Mesenteric fat pad (tissue), 1 donor: ENCODE measurements around the gene DUSP18. TPM values are rescaled to one million over a fixed set of nuclear protein-coding genes. Genes with fewer than 3 reads are reported as not detected.
"Not testable (repeated sequence)": the region's sequence is repeated elsewhere in the genome, so short reads cannot be mapped to it uniquely, and the experiment has no call there.

ENCODE experiments used
- DNase-seq: peaks from one replicate; pipeline ENCODE4 v3.0.0-alpha.2; 2020; ENCODE audit warnings: low spot score
- total RNA-seq: library from RNA; stranded (reverse); fragmentation: NEBNext Ultra II Directional; extraction: Animal tissue kit (Norgen Biotek cat#: 25700); gene quantifications from one replicate; pipeline ENCODE4 v1.2.1, GENCODE V29; 2021
- donor health status: DM: yes; HTN: yes; CAD: no.

The DUSP18 gene
- total RNA-seq, 1 donor from 2014 or later, result 6.8 TPM

- DNase-seq, result no peak
Measured at GRCh38 chr22:30640839-30641430, 26.7 kb downstream of the DUSP18 start.

GRCh38 chr22:30640361-30640760, 27.3 kb downstream of the DUSP18 start:
- DNase-seq, result no peak

GRCh38 chr22:30637701-30638114, 30.0 kb downstream of the DUSP18 start:
- no peak for DNase-seq

- no peak for DNase-seq
Measured at GRCh38 chr22:30636226-30637077, 31.2 kb downstream of the DUSP18 start.

- DNase-seq, result peak; percentile 99
Measured at GRCh38 chr22:30635273-30636225, 32.1 kb downstream of the DUSP18 start, which contains the start of gene SLC35E4. Gene SLC35E4, plus strand, starts transcription at chr22:30635781. Its CDS starts 670 bp downstream, at chr22:30636451.

- DNase-seq, result peak; percentile 95
Measured at GRCh38 chr22:30634471-30635233, 33.0 kb downstream of the DUSP18 start.

- not testable (repeated sequence) for DNase-seq
Measured at GRCh38 chr22:30631469-30631868, 36.2 kb downstream of the DUSP18 start.

- DNase-seq, result no peak
Measured at GRCh38 chr22:30628491-30628890, 39.2 kb downstream of the DUSP18 start.

- no peak for DNase-seq
Measured at GRCh38 chr22:30627471-30627870, 40.2 kb downstream of the DUSP18 start.

GRCh38 chr22:30626413-30626812, 41.3 kb downstream of the DUSP18 start:
- no peak for DNase-seq

GRCh38 chr22:30619909-30620308, 47.8 kb downstream of the DUSP18 start:
- not testable (repeated sequence) for DNase-seq

- DNase-seq, result no peak
Measured at GRCh38 chr22:30617819-30618218, 49.9 kb downstream of the DUSP18 start.

- no peak for DNase-seq
Measured at GRCh38 chr22:30615543-30615954, 52.1 kb downstream of the DUSP18 start.

GRCh38 chr22:30614879-30615278, 52.8 kb downstream of the DUSP18 start:
- DNase-seq, result no peak

- DNase-seq, result no peak
Measured at GRCh38 chr22:30614268-30614667, 53.4 kb downstream of the DUSP18 start.

GRCh38 chr22:30612789-30613188, 54.9 kb downstream of the DUSP18 start:
- DNase-seq, result no peak
